ENCODE measurements around the gene PLCB1.

Gene PLCB1

GRCh38 chr20:8215361-8215781 is 83.3 kb downstream of the PLCB1 start:
- no peak overlapping the region for H3K4me3 ChIP-seq (replicated peaks in 1 of 2; ENCODE audit: low read depth in 2 of 2, low read length in 2 of 2)
- peak; percentile 63 to 72 for DNase-seq (ENCODE audit: low read depth in 2 of 2)
- TF ChIP-seq, protein P1, sequence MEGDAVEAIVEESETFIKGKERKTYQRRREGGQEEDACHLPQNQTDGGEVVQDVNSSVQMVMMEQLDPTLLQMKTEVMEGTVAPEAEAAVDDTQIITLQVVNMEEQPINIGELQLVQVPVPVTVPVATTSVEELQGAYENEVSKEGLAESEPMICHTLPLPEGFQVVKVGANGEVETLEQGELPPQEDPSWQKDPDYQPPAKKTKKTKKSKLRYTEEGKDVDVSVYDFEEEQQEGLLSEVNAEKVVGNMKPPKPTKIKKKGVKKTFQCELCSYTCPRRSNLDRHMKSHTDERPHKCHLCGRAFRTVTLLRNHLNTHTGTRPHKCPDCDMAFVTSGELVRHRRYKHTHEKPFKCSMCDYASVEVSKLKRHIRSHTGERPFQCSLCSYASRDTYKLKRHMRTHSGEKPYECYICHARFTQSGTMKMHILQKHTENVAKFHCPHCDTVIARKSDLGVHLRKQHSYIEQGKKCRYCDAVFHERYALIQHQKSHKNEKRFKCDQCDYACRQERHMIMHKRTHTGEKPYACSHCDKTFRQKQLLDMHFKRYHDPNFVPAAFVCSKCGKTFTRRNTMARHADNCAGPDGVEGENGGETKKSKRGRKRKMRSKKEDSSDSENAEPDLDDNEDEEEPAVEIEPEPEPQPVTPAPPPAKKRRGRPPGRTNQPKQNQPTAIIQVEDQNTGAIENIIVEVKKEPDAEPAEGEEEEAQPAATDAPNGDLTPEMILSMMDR (IDR thresholded peaks at IDR 0.05; ENCODE audit: low read depth, low read length), result no peak

- no peak overlapping the region for H3K4me3 ChIP-seq (replicated peaks in 1 of 2; ENCODE audit: low read depth in 2 of 2, low read length in 2 of 2)
- no peak for DNase-seq (ENCODE audit: low read depth in 2 of 2)
- TF ChIP-seq, protein P1 (IDR thresholded peaks at IDR 0.05; ENCODE audit: low read depth, low read length), result no peak
Observed at GRCh38 chr20:8216375-8217200, 84.5 kb downstream of the PLCB1 start.

DNA sequence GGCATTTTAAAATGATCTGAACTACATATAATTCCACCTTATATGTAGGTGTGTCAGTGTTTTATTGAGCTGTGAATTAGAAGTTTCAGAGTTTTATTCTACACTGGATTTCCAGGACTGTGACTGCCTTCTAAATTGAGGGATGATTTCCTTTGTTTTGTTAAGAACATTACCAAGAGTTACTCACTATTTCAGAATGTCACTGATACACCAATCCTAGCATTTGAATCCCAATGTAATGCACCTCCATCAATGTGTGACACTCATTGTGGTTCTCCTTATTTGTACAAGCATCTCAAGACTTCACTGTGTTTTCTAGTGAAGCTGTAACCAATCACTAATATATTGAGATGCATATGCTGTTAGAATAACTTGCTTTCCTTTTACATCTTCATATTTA is 86.8 kb downstream of the PLCB1 start:
- TF ChIP-seq, protein P1 (IDR thresholded peaks at IDR 0.05; ENCODE audit: low read depth, low read length), result no peak
- H3K4me3 ChIP-seq (replicated peaks in 1 of 2; ENCODE audit: low read depth in 2 of 2, low read length in 2 of 2), result no peak overlapping the region
- DNase-seq (ENCODE audit: low read depth in 2 of 2), result peak in 1 of 2 donors; percentile 76

DNA sequence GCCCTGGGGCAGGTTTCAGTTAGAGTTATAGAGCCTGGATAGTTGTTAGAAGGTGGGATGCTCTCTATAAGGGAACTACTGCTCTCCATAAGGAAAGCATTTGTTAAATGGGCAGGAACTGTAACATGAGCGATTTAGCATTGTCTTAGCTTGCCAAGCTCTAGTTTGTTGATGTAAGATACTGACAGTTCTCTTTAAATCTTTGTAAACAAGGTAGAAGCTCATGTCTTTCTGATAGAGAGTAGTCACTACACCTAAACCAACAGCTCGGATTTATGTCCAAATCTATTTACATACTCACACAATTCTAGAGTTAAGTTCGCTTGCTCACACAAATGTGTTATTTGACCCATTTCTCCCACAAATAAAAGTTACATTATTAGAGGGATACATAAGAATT is 87.3 kb downstream of the PLCB1 start:
- TF ChIP-seq, protein P1 (IDR thresholded peaks at IDR 0.05; ENCODE audit: low read depth, low read length), result no peak
- DNase-seq (ENCODE audit: low read depth in 2 of 2), result no peak
- H3K4me3 ChIP-seq (replicated peaks in 1 of 2; ENCODE audit: low read depth in 2 of 2, low read length in 2 of 2), result no peak overlapping the region

DNA sequence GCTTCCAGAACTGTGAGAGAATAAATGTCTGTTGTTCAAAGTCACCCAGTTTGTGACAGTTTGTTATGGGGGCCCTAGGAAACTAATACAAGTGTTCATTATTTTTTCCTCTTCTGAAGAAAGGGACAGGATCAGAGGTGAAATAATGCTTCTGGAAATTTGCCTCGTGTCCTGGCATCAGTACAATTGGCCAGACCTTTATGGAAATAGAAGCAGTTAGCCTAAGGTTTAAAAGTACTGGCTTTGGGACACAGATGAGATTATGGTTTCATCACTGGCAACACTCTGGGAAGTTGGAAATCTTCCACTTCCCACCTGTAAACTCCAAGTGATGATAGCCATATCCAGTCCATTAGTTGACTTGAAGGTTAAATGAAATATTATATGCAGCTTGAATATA is 88.7 kb downstream of the PLCB1 start:
- TF ChIP-seq, protein P1 (IDR thresholded peaks at IDR 0.05; ENCODE audit: low read depth, low read length), result no peak
- no peak for DNase-seq (ENCODE audit: low read depth in 2 of 2)
- H3K4me3 ChIP-seq (replicated peaks in 1 of 2; ENCODE audit: low read depth in 2 of 2, low read length in 2 of 2), result no peak overlapping the region

DNA sequence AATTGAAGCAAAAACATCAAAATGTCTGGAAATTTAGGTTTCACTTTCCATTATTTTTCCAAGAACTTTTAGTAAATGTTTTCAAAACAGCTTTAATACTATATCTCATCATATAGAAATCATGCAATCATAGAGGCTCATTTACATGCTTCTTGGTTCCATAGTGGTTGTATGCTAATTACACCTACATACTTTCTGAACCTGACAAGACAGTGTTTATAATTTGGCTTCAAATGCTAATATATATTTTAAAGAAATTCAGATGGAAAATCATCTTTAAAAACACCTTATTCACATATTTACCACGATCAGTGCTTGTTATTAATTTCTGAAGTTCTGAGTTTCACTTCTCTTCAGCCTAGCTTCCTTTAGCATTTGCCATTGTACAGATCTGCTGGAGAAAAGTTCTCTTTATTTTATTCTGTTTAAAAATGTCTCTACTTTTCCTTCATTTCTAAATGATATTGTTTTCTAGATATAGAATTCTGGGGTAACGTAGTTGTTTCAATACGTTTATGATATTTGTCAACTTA is 89.9 kb downstream of the PLCB1 start:
- no peak overlapping the region for H3K4me3 ChIP-seq (replicated peaks in 1 of 2; ENCODE audit: low read depth in 2 of 2, low read length in 2 of 2)

More for the DNA sequence above, 89.9 kb downstream of the PLCB1 start:
- TF ChIP-seq, protein P1 (IDR thresholded peaks at IDR 0.05; ENCODE audit: low read depth, low read length), result no peak
- DNase-seq (ENCODE audit: low read depth in 2 of 2), result no peak
